Natural killer cell (primary cell): Measurements from ENCODE around the gene USP10. TPM values are rescaled to one million over a fixed set of nuclear protein-coding genes. Genes with fewer than 3 reads are reported as not detected.
A peak's percentile ranks its signal among the peaks of the same experiment; 100 is the strongest.

Source experiments
- ATAC-seq, 3 donors: fragments of 150-1000 bp in 2 of 3; fragments of 200-7000 bp in 1 of 3; cut with Tn5 transposase; 1 replicate in 1 of 3; 2 replicates in 2 of 3; pipeline ENCODE4 v1.10.0; 2021; ENCODE audit warnings: mild to moderate bottlenecking in 2 of 3, moderate library complexity in 2 of 3
- DNase-seq, 2 donors: peaks; one replicate each; pipeline versions ENCODE4 v3.0.0 to v3.0.0-alpha.2; 2013 to 2021; ENCODE audit warnings: mixed read lengths in 1 of 2
- H3K27ac ChIP-seq: one replicate; pipeline ENCODE4 v1.5.1; 2013; ENCODE audit warnings: mild to moderate bottlenecking, low read length
- H3K27me3 ChIP-seq: one replicate; pipeline ENCODE4 v1.6.1; 2013; ENCODE audit warnings: low read length; ENCODE audit not compliant: control insufficient read depth, insufficient read depth
- H3K36me3 ChIP-seq: one replicate; pipeline ENCODE4 v1.6.1; 2013; ENCODE audit warnings: low read length; ENCODE audit not compliant: control insufficient read depth, insufficient read depth
- H3K4me1 ChIP-seq: one replicate; pipeline ENCODE4 v1.6.1; 2013; ENCODE audit warnings: low read length; ENCODE audit not compliant: control insufficient read depth, insufficient read depth
- H3K4me3 ChIP-seq: one replicate; pipeline ENCODE4 v1.5.1; 2013; ENCODE audit warnings: low read length
- H3K9me3 ChIP-seq: one replicate; pipeline ENCODE4 v1.6.1; 2013; ENCODE audit warnings: low read length; ENCODE audit not compliant: control insufficient read depth, insufficient read depth
- H3K27ac Mint-ChIP-seq, 2 donors: one replicate each; pipeline ENCODE4 v1.8.0; 2022; ENCODE audit warnings: mild to moderate bottlenecking in 2 of 2, mixed read lengths in 2 of 2, moderate library complexity in 1 of 2
- H3K27me3 Mint-ChIP-seq, 2 donors: one replicate each; pipeline ENCODE4 v1.8.0; 2022; ENCODE audit warnings: low read depth in 2 of 2, mixed read lengths in 2 of 2
- H3K36me3 Mint-ChIP-seq: one replicate; pipeline ENCODE4 v1.8.0; 2022; ENCODE audit warnings: mixed read lengths
- H3K4me1 Mint-ChIP-seq, 2 donors: one replicate each; pipeline ENCODE4 v1.8.0; 2022; ENCODE audit warnings: mixed read lengths in 2 of 2
- H3K4me3 Mint-ChIP-seq: one replicate; pipeline ENCODE4 v1.8.0; 2022; ENCODE audit warnings: mild to moderate bottlenecking, moderate library complexity, mixed read lengths
- H3K9me3 Mint-ChIP-seq, 2 donors: one replicate each; pipeline ENCODE4 v1.8.0; 2022; ENCODE audit warnings: mixed read lengths in 2 of 2
- CTCF ChIP-seq: fragments of 200-600 bp; IDR thresholded peaks from one replicate; pipeline ENCODE4 v1.8.0; 2022; ENCODE audit warnings: antibody characterized with exemption
- WGBS: methylation state at CpG from one replicate; pipeline ENCODE4 v1.1.7; 2013; ENCODE audit warnings: missing lambda C conversion rate; ENCODE audit not compliant: insufficient coverage; 5-methylcytosine and 5-hydroxymethylcytosine counted together
- intact Hi-C: fragments of 100-400 bp; cut with micrococcal nuclease; formaldehyde crosslinking; loops from one replicate; pipeline ENCODE4 v1.14.2; 2022
- total RNA-seq, 4 donors: library from RNA; stranded (reverse); fragments of 120-200 nt in 1 of 4; gene quantifications; one replicate each; pipeline versions ENCODE4 v1.2.3 to v1.2.4, GENCODE V29; 2013 to 2022

Gene USP10
- total RNA-seq, 3 donors from 2014 or later (not counting 1 experiment from before 2014, with no cell fraction given) = 78.4 to 103 (median 100) TPM

GRCh38 chr16:84726669-84727467 is 27.1 kb downstream of the USP10 start:
- peaks cover 18% of the 10 kb centered on the region for H3K4me1 ChIP-seq
- no peaks in the 10 kb centered on the region for H3K9me3 Mint-ChIP-seq
- ATAC-seq (peak in 2 of 3 donors; percentile 33 to 57), DNase-seq (peak in 1 of 2 donors; percentile 25)
- H3K36me3 Mint-ChIP-seq = no peaks in the 10 kb centered on the region
- intact Hi-C loops = loop anchor here (1.0 to 5.0 kb wide), 3 partner anchors 55 to 216 kb away; no protein-coding TSS in a partner anchor
- no peaks in the 10 kb centered on the region for H3K27me3 ChIP-seq
- peak overlapping the region in 1 of 2 donors; percentile 53 for H3K27ac Mint-ChIP-seq
- no peak for TF ChIP-seq CTCF
- WGBS = 18% methylated on average over 14 of the region's 14 CpGs
- peak overlapping the region; percentile 17 for H3K4me3 Mint-ChIP-seq
- no peak overlapping the region for H3K4me3 ChIP-seq
- peaks cover 62 to 64% of the 10 kb centered on the region in 2 donors for H3K4me1 Mint-ChIP-seq
- peak overlapping the region; percentile 11 for H3K27ac ChIP-seq
- no peaks in the 10 kb centered on the region for H3K27me3 Mint-ChIP-seq
- H3K36me3 ChIP-seq = no peaks in the 10 kb centered on the region
- H3K9me3 ChIP-seq = no peaks in the 10 kb centered on the region

DNA sequence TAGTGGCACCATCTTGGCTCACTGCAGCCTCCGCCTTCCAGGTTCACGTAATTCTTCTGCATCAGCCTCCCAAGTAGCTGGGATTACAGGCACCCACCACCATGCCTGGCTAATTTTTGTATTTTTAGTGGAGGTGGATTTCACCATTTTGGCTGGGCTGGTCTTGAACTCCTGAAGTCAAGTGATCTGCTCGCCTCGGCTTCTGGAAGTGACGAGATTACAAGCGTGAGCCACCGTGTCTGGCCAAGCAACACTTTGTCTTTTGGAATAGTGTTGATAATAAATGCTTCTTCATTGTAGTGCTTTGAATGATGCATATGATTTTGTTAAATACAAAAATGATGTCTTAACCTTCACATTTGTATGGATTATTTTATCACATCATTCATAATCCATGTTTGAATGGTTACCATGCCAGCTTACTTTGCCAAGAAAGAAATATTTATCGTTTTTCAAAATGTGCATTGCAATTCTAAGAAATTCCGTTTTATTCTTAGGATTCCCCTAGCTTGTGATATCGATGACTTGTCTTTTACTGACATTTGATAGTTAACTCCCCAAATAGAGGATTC is 29.1 kb downstream of the USP10 start:
- no peaks in the 10 kb centered on the region for H3K27me3 ChIP-seq
- Mint-ChIP-seq H3K27me3 (no peaks in the 10 kb centered on the region), H3K4me3 (no peak overlapping the region), H3K36me3 (no peaks in the 10 kb centered on the region), H3K27ac (peak overlapping the region; percentile 25 to 36), H3K9me3 (no peaks in the 10 kb centered on the region), H3K4me1 (peaks cover 51% of the 10 kb centered on the region in 2 donors)
- H3K27ac ChIP-seq = no peak overlapping the region
- TF ChIP-seq CTCF = no peak
- DNase-seq (no peak), ATAC-seq (no peak)
- intact Hi-C loops = loop anchor here (5.0 kb wide), 1 partner anchor 107 kb away; no protein-coding TSS in a partner anchor
- peaks cover 7% of the 10 kb centered on the region for H3K36me3 ChIP-seq
- H3K4me1 ChIP-seq = peaks cover 18% of the 10 kb centered on the region
- no peaks in the 10 kb centered on the region for H3K9me3 ChIP-seq
- 93% methylated on average over 10 of the region's 10 CpGs for WGBS
- no peak overlapping the region for H3K4me3 ChIP-seq

- TF ChIP-seq CTCF = no peak
- intact Hi-C loops = loop anchor here (1.0 to 10.0 kb wide), 4 partner anchors 8 to 455 kb away; no protein-coding TSS in a partner anchor
- no peak for DNase-seq
- Histone ChIP-seq H3K4me3 (no peak overlapping the region), H3K27ac (no peak overlapping the region), H3K4me1 (peaks cover 18% of the 10 kb centered on the region), H3K9me3 (no peaks in the 10 kb centered on the region), H3K36me3 (peaks cover 8% of the 10 kb centered on the region), H3K27me3 (no peaks in the 10 kb centered on the region)
- 52% methylated on average over 6 of the region's 7 CpGs for WGBS
- H3K36me3 Mint-ChIP-seq = no peaks in the 10 kb centered on the region
- peaks cover 42 to 45% of the 10 kb centered on the region in 2 donors for H3K4me1 Mint-ChIP-seq
- no peaks in the 10 kb centered on the region for H3K9me3 Mint-ChIP-seq
- no peak for ATAC-seq
- peak overlapping the region in 1 of 2 donors; percentile 25 for H3K27ac Mint-ChIP-seq
- no peaks in the 10 kb centered on the region for H3K27me3 Mint-ChIP-seq
- no peak overlapping the region for H3K4me3 Mint-ChIP-seq
Observed at GRCh38 chr16:84729716-84730320, 30.0 kb downstream of the USP10 start.
